Astrocyte (in vitro differentiated cells and primary cell): ENCODE data around the gene RHBDD2.

Source experiments
- EZH2 ChIP-seq: IDR thresholded peaks from 2 replicates; pipeline ENCODE4 v1.6.1; 2012; ENCODE audit warnings: mild to moderate bottlenecking, low read length, inconsistent platforms; ENCODE audit not compliant: insufficient read depth
- TF ChIP-seq, protein P1 (sequence below): IDR thresholded peaks from 2 replicates; pipeline ENCODE4 v1.5.1; 2011; ENCODE audit warnings: low read depth, mild to moderate bottlenecking, inconsistent platforms, low read length, moderate library complexity; ENCODE audit not compliant: insufficient read depth

DNA sequence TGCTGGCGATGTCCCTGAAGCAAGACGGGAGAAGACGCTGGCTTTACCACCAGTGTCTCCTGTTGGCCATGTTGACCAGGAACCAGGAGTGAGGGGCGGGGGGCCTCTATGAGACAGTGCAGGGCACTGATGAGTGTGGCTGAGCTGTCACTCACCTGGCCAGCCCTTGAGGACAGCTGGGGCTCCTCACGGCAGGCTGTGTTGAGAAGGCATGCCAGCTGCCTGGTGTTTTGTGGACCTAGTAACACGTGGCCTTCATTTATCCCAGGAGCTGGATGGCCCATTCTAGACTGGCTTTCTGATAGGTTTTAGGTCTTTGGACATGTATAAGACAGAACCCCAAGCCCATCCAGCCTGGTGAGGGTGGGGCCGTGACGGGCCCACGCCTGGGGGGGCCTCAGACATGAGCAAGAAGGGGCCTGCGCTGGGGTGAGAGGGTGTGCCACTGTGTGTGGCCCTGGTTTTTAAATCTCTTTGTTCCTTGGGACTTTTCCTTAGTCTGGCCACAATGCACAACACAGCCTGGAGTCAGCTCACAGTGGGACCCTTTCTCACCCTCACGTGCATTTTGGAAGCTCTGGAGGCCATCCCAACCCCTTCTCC is 10.5 kb downstream of the RHBDD2 start:
- TF ChIP-seq, protein P1, sequence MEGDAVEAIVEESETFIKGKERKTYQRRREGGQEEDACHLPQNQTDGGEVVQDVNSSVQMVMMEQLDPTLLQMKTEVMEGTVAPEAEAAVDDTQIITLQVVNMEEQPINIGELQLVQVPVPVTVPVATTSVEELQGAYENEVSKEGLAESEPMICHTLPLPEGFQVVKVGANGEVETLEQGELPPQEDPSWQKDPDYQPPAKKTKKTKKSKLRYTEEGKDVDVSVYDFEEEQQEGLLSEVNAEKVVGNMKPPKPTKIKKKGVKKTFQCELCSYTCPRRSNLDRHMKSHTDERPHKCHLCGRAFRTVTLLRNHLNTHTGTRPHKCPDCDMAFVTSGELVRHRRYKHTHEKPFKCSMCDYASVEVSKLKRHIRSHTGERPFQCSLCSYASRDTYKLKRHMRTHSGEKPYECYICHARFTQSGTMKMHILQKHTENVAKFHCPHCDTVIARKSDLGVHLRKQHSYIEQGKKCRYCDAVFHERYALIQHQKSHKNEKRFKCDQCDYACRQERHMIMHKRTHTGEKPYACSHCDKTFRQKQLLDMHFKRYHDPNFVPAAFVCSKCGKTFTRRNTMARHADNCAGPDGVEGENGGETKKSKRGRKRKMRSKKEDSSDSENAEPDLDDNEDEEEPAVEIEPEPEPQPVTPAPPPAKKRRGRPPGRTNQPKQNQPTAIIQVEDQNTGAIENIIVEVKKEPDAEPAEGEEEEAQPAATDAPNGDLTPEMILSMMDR: no peak
- no peak for TF ChIP-seq EZH2
